ENCODE results near the gene A3GALT2. TPM values are rescaled to one million over a fixed set of nuclear protein-coding genes. Genes with fewer than 3 reads are reported as not detected.

The A3GALT2 gene
- total RNA-seq, 8 experiments from 2014 or later, result 0.25 to 0.38 TPM; not detected in 6

Other genes with a start within 250 kb of the A3GALT2 start
- 10 to 100 TPM in 5 of 8 experiments, 1 to 10 TPM in 3; 4.7 to 15.5 (median 11.6) TPM for gene AZIN2, start 239.9 kb downstream of the A3GALT2 start, total RNA-seq
- 10 to 100 TPM in 3 of 8 experiments, 1 to 10 TPM in 5; 2.5 to 12.6 (median 7.7) TPM for gene TRIM62, start 139.1 kb downstream of the A3GALT2 start, total RNA-seq
- 10 to 100 TPM in 6 of 8 experiments, 1 to 10 TPM in 2; 4.4 to 31.7 (median 25.3) TPM for gene ZNF362, start 64.6 kb downstream of the A3GALT2 start, total RNA-seq
- gene PHC2, start 110.0 kb upstream of the A3GALT2 start, total RNA-seq, result 100 to 1,000 TPM in 3 of 8 experiments, 10 to 100 TPM in 5; 42.0 to 256 (median 89.5) TPM
- 10 to 100 TPM in 2 of 8 experiments, 1 to 10 TPM in 6; 5.0 to 12.2 (median 8.5) TPM for gene ZSCAN20, start 151.5 kb upstream of the A3GALT2 start, total RNA-seq